GM12865 (cell line): Measurements from ENCODE around the gene DNMT3B.

Experiments used
- DNase-seq: peaks from one replicate; pipeline ENCODE4 v3.0.0; 2010; ENCODE audit warnings: low read depth
- H3K4me3 ChIP-seq: 2 replicates; pipeline ENCODE4 v1.5.1; 2011; ENCODE audit warnings: mild to moderate bottlenecking, low read depth, low read length, control low read depth
- TF ChIP-seq, protein P1 (sequence below): IDR thresholded peaks from 2 replicates; pipeline ENCODE4 v1.5.1; 2011; ENCODE audit warnings: low read length, control low read depth, low read depth, inconsistent platforms; ENCODE audit not compliant: insufficient read depth; ENCODE audit errors: missing control alignments

Gene DNMT3B

DNA sequence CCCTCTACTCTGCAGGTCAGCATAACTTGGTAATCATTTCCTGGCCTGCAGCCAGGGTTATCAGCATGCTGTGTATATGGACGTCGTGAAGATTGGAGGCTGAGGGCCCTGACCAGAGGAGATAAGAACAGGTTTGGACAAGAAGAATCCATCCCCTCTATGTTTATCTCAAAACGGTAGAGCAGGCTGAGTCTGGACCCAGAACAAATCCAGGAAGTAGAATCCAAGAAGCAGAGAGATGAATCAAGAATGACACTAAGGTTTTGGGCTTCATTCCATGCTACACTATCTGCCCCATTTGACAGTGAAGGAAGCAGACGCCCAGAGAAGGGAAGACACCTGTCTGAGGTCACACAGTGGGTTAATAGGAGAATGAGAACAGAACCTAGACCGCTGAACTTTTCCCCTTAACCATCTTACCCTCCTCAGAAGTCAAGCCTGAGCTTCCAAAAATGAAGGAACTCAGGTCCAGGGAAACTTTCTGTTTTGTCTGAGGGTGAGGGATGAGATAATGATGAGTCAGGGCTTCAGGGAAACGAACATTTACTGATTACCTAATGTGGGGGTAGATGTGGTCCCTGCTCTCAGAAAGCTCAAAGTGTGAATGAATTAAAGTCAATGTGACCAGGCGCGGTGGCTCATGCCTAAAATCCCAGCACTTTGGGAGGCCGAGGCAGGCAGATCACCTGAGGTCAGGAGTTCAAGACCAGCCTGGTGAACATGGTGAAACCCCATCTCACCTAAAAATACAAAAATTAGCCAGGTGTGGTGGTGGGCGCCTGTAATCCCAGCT lies 9.5 kb upstream of the DNMT3B start:
- DNase-seq = no peak
- TF ChIP-seq, protein P1, sequence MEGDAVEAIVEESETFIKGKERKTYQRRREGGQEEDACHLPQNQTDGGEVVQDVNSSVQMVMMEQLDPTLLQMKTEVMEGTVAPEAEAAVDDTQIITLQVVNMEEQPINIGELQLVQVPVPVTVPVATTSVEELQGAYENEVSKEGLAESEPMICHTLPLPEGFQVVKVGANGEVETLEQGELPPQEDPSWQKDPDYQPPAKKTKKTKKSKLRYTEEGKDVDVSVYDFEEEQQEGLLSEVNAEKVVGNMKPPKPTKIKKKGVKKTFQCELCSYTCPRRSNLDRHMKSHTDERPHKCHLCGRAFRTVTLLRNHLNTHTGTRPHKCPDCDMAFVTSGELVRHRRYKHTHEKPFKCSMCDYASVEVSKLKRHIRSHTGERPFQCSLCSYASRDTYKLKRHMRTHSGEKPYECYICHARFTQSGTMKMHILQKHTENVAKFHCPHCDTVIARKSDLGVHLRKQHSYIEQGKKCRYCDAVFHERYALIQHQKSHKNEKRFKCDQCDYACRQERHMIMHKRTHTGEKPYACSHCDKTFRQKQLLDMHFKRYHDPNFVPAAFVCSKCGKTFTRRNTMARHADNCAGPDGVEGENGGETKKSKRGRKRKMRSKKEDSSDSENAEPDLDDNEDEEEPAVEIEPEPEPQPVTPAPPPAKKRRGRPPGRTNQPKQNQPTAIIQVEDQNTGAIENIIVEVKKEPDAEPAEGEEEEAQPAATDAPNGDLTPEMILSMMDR = no peak
- H3K4me3 ChIP-seq = no peak overlapping the region

- TF ChIP-seq, protein P1 = no peak
- no peak for DNase-seq
- no peak overlapping the region for H3K4me3 ChIP-seq
Measured at GRCh38 chr20:32753731-32754130, 8.5 kb upstream of the DNMT3B start.

GRCh38 chr20:32756156-32756555 lies 6.0 kb upstream of the DNMT3B start:
- DNase-seq = no peak
- H3K4me3 ChIP-seq = no peak overlapping the region
- TF ChIP-seq, protein P1 = no peak

DNA sequence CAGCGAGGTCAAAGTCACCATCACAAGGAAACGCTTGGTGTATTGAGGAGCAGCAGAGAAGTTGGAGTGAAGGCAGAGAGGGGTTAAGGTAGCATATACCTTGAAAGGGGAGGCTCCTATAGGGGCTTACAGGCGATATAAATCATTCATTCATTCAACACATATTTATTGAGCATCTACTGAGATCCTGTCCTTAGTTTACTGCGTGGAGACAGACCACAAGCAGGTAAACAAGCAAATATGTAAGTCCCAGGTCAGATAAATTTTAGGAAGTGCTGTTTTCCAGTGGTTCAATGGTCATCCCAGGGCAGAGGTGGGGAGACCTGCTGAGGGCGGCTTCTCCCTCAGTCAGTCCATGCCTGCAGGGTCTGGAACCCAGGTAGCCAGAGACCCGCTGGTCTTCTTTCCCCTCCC lies 761 bp upstream of the DNMT3B start:
- H3K4me3 ChIP-seq = peak overlapping the region; percentile 65; the same call in 1 of the 2 replicates

DNA sequence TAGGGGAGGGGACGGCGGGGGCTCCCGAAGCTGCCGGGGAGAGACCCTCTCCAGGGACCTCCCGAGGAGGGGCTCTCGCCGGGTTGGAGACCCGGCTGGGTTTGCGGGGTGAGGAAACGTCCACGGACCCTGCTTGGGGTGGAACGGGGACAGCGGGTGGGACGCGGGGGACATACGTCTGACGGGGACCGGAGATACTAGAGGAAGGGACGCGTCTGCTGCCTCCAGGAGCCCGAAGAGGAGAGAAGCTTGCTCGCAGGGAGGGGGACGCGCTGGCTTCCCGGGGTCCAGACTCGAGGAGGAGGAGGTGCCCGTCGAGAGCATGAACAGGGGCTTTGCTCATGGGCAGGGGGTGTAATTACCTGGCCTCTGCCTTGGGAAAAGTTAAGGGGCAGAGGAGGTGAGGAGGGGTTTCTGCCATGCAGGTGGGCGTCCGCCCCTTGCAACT lies 593 bp downstream of the DNMT3B start:
- no peak for DNase-seq
- peak overlapping the region; percentile 65 for H3K4me3 ChIP-seq
- TF ChIP-seq, protein P1 = no peak

More for the DNA sequence above, 761 bp upstream of the DNMT3B start:
- DNase-seq = no peak
- TF ChIP-seq, protein P1 = no peak

DNA sequence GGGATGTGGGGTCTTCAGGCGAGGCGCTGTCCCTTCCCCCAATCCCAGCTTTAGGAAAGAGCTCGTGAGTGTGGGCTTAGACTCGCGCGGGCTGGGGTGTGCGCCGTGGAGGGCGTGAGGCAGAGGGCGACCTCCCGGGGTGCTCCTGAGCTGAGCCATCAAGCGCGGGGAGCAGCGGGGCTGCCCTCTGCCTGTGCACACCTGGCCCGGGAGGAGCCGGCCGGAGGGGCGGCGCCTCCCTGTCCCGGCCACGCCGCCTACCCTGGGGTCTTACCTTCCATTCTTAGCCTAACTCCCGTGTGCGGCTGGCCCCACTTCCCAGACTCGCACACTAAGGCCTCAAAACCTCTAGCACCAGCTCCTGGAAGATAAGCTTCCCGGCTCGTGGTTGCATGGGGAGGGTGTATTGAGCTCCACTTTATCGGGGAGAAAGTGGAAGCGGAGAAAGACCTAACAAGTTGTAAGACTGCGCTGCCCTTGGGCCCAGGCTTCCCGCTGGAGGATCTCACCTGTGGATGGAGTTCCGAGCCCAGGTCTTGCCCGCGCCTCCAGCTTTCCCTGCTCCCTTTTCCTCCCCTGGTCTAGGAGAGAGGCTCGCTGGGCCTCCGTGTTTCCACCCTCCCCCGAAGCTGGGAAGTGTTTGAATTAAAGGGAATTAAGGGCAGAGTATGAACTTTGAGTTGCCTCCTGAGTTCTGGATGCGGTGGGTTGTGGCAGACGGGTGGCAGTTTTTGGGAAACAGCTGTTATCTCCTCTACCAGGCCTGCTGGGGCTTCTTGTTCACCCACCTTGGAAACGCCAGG lies 1.2 kb downstream of the DNMT3B start:
- TF ChIP-seq, protein P1 = no peak
- H3K4me3 ChIP-seq = peak overlapping the region; percentile 65
- no peak for DNase-seq
